OCI-LY7 (cell line): ENCODE measurements around the gene NUDT7.

Experiments
- CTCF ChIP-seq: fragments of 200-600 bp; sonication (generic); conservative IDR thresholded peaks from 2 replicates; pipeline ENCODE4 v1.5.1; 2014; ENCODE audit warnings: mild to moderate bottlenecking, antibody characterized with exemption, low read length, moderate library complexity, mixed read lengths
- EZH2phosphoT487 ChIP-seq: fragments of 200-600 bp; sonication (generic); IDR thresholded peaks from 2 replicates; pipeline ENCODE4 v1.6.1; 2018; ENCODE audit warnings: low read depth, borderline replicate concordance, mild to moderate bottlenecking, mixed run types, antibody characterized with exemption, low read length, moderate library complexity, mixed read lengths

GRCh38 chr16:77759821-77760220 lies 37.5 kb downstream of the NUDT7 start:
- TF ChIP-seq CTCF: no peak
- TF ChIP-seq EZH2phosphoT487: no peak
